Measurements from ENCODE around the gene CLPX. TPM values are rescaled to one million over a fixed set of nuclear protein-coding genes. Genes with fewer than 3 reads are reported as not detected.
A peak's percentile ranks its signal among the peaks of the same experiment; 100 is the strongest.

The CLPX gene
- total and polyA plus RNA-seq, 11 donors = 11.2 to 64.8 (median 54.0) TPM

DNA sequence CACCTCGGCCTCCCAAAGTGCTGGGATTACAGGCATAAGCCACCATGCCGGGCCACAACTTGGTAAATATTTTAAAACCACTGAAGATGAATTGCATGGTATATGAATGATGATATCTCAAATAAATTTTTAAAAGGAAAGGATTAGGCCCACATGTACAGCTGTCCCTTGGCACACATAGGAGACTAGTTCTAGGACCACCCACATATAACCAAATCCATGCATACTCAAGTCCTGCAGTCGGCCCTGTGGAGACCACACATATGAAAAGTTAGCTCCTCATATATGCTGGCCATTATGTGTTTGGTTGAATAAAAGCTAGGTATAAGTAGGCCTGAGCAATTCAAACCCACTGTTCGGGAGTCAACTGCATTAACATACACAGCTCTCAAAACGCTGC is 10.6 kb downstream of the CLPX start:
- DNase-seq (no peak), ATAC-seq (no peak)
- WGBS, 4 donors = 91 to 94% (median 91%) methylated on average over 5 of the region's 5 CpGs
- H3K36me3 ChIP-seq = peaks cover 0 to 100% (median 97%) of the 10 kb centered on the region in 9 donors
- no peak overlapping the region for H3K4me3 ChIP-seq
- H3K9me3 ChIP-seq = no peaks in the 10 kb centered on the region
- intact Hi-C loops (cut with DNase I) = no loop called here
- no peaks in the 10 kb centered on the region for H3K27me3 ChIP-seq
- no peak for TF ChIP-seq POLR2A (IDR thresholded peaks at IDR 0.05)
- no peak for TF ChIP-seq CTCF (IDR thresholded peaks at IDR 0.05)
- no peak overlapping the region for H3K27ac ChIP-seq
- H3K4me1 ChIP-seq = peaks cover 0 to 2% (median 0%) of the 10 kb centered on the region in 12 donors

- Histone ChIP-seq H3K27ac (no peak overlapping the region), H3K36me3 (peaks cover 0 to 91% (median 85%) of the 10 kb centered on the region in 9 donors), H3K27me3 (no peaks in the 10 kb centered on the region), H3K9me3 (no peaks in the 10 kb centered on the region), H3K4me1 (no peaks in the 10 kb centered on the region), H3K4me3 (no peak overlapping the region)
- no peak for ATAC-seq
- no peak for DNase-seq
- intact Hi-C loops (cut with DNase I) = no loop called here
- TF ChIP-seq CTCF (IDR thresholded peaks at IDR 0.05) = no peak
- TF ChIP-seq POLR2A (IDR thresholded peaks at IDR 0.05) = no peak
- 91 to 96% (median 95%) methylated on average over 5 of the region's 5 CpGs for WGBS, 4 donors
Observed at GRCh38 chr15:65172531-65172930, 12.6 kb downstream of the CLPX start.

DNA sequence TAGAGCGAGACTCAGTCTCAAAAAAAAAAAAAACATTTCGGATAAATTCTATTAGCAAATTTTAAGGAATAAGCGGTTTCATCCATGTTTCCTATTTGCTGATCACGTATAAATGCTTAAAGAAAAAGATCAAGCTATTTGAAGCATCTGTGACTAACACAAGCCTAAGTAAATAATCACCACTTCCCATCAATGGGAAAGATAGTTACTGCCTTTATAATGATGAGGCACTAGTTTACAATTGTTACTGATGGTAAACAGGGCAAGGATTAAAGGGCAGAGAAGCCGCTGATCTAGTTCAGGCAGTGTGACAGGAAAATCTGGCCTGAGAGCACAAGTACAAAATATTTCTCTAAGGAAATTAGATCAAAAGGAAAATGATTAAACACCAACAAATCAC is 13.7 kb downstream of the CLPX start:
- intact Hi-C loops (cut with DNase I) = no loop called here
- Histone ChIP-seq H3K36me3 (peaks cover 0 to 87% (median 84%) of the 10 kb centered on the region in 9 donors), H3K9me3 (no peaks in the 10 kb centered on the region), H3K27me3 (no peaks in the 10 kb centered on the region), H3K4me1 (no peaks in the 10 kb centered on the region), H3K4me3 (no peak overlapping the region), H3K27ac (no peak overlapping the region)
- TF ChIP-seq CTCF (IDR thresholded peaks at IDR 0.05) = no peak
- TF ChIP-seq POLR2A (IDR thresholded peaks at IDR 0.05) = no peak
- 94 to 97% (median 96%) methylated on average over 5 of the region's 5 CpGs for WGBS, 4 donors
- DNase-seq (no peak), ATAC-seq (no peak)

DNA sequence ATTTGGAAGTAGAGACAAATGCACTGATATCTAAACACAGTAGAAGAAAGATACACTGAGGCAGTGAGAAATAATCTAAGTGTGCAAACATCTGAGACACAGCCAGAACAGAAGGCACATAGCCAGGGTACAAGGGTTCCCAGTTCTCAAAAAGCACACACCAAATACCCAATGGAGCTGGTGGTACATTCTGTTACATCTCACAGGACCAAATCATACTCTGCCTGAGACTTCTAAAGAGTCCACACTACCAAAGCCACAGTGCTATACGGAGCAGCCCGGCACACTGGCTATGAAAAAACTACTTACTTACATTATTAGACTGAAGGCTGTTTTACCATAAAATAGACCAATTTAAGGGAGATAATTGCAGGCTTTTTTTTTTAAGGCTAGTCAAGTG is 19.3 kb downstream of the CLPX start:
- H3K9me3 ChIP-seq = no peaks in the 10 kb centered on the region
- DNase-seq (no peak), ATAC-seq (peak in 2 of 4 donors; percentile 35 to 42)
- WGBS, 4 donors = 88 to 96% (median 95%) methylated on average over 2 of the region's 2 CpGs
- H3K4me1 ChIP-seq = peaks cover 0 to 13% (median 0%) of the 10 kb centered on the region in 12 donors
- H3K27ac ChIP-seq = no peak overlapping the region
- peaks cover 0 to 90% (median 75%) of the 10 kb centered on the region in 9 donors for H3K36me3 ChIP-seq
- H3K4me3 ChIP-seq = no peak overlapping the region
- no peaks in the 10 kb centered on the region for H3K27me3 ChIP-seq
- TF ChIP-seq POLR2A (IDR thresholded peaks at IDR 0.05) = no peak
- no peak for TF ChIP-seq CTCF (IDR thresholded peaks at IDR 0.05)
- intact Hi-C loops (cut with DNase I) = no loop called here
